ENCODE results near the gene SNX15. TPM values are rescaled to one million over a fixed set of nuclear protein-coding genes. Genes with fewer than 3 reads are reported as not detected.
"Not testable (repeated sequence)": the region's sequence is repeated elsewhere in the genome, so short reads cannot be mapped to it uniquely, and the experiment has no call there.

SNX15 gene, protein sequence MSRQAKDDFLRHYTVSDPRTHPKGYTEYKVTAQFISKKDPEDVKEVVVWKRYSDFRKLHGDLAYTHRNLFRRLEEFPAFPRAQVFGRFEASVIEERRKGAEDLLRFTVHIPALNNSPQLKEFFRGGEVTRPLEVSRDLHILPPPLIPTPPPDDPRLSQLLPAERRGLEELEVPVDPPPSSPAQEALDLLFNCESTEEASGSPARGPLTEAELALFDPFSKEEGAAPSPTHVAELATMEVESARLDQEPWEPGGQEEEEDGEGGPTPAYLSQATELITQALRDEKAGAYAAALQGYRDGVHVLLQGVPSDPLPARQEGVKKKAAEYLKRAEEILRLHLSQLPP
- total RNA-seq: 12.0 TPM

DNA sequence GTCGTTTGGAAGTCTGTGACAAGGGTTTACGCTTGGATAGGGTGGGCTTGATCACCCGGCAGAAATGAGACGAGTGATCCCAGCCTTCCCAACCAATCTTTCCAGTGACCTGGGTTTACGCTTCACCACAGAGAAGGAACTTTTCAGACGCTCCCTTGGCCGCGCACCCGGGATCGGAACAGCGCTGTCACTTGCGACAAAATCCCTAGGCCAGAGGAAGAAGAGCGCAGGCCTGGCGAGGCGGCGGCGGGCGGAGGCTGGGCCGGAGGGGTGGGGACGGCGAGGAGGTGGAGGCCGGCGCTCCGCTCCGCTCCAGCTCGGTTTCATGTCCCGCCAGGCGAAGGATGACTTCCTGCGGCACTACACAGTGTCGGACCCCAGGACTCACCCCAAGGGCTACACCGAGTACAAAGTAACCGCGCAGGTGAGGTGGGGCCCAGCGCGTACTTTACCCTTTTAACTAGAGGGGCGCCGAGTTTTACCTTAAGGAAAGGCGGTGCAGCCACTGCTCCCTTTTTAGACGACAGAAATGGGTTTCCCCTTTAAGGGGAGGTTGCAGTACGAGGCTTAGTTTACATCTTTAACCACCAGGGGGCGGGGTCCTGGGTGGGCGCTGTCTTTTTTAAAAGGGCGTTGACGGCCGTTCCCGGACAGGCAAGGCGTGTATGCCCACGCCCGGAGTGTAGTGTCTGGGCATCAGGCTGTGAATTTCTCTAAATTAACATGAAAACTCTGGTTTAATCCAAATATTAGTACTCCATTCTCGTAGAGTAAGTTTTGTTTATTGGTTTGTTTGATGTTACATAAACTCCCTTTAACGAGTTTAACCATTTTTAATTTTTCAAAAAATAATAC is at the start of gene SNX15:
TSS of gene SNX15 (plus strand) at position 227 of the 855 bp plus-strand sequence. CDS start at position 326, 99 bp downstream.
- Histone ChIP-seq H3K27ac (ENCODE audit: low read depth, low read length) (peak within 1 kb of the TSS; percentile 78), H3K4me1 (ENCODE audit: control insufficient read depth in 3 of 3, insufficient read depth in 3 of 3, low read length in 3 of 3) (peaks cover 5 to 12% (median 11%) of the 10 kb centered on the region in 3 donors), H3K4me3 (ENCODE audit: low read length in 3 of 3) (peak within 1 kb of the TSS; percentile 77 to 86 (median 84)), H3K27me3 (ENCODE audit: control insufficient read depth in 3 of 3, insufficient read depth in 3 of 3, low read length in 3 of 3) (no peaks in the 10 kb centered on the region), H3K9ac (ENCODE audit: low read depth in 1 of 3, low read length in 3 of 3) (peak within 1 kb of the TSS; percentile 84 to 89 (median 87)), H3K36me3 (ENCODE audit: control insufficient read depth in 3 of 3, insufficient read depth in 3 of 3, low read length in 3 of 3) (peaks cover 4 to 12% (median 7%) of the 10 kb centered on the region in 3 donors), H3K9me3 (ENCODE audit: control insufficient read depth in 3 of 3, low read length in 3 of 3) (no peaks in the 10 kb centered on the region)

DNA sequence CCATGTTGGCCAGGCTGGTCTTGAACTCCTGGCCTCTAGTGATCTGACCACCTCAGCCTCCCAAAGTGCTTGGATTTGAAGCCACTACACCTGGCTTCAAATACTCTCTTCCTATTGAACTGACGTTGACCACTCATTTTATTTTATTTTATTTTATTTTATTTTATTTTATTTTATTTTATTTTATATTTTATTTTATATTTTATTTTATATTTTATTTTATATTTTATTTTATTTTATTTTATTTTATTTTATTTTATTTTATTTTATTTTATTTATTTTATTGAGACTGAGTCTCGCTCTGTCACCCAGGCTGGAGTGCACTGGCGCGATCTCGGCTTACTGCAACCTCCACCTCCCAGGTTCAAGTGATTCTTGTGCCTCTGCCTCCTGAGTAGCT is 43.9 kb upstream of the SNX15 start:
- H3K9me3 ChIP-seq (ENCODE audit: control insufficient read depth in 3 of 3, low read length in 3 of 3): not testable (repeated sequence)

GRCh38 chr11:64987998-64988854 is 39.0 kb upstream of the SNX15 start:
- no peak overlapping the region for H3K27ac ChIP-seq (ENCODE audit: low read depth, low read length)
- no peaks in the 10 kb centered on the region for H3K36me3 ChIP-seq (ENCODE audit: control insufficient read depth in 3 of 3, insufficient read depth in 3 of 3, low read length in 3 of 3)
- no peak overlapping the region for H3K4me3 ChIP-seq (ENCODE audit: low read length in 3 of 3)
- H3K9me3 ChIP-seq (ENCODE audit: control insufficient read depth in 3 of 3, low read length in 3 of 3): no peaks in the 10 kb centered on the region
- H3K9ac ChIP-seq (ENCODE audit: low read depth in 1 of 3, low read length in 3 of 3): no peak overlapping the region
- peaks cover 14 to 21% (median 15%) of the 10 kb centered on the region in 3 donors for H3K4me1 ChIP-seq (ENCODE audit: control insufficient read depth in 3 of 3, insufficient read depth in 3 of 3, low read length in 3 of 3)
- no peaks in the 10 kb centered on the region for H3K27me3 ChIP-seq (ENCODE audit: control insufficient read depth in 3 of 3, insufficient read depth in 3 of 3, low read length in 3 of 3)

More for the DNA sequence above, 43.9 kb upstream of the SNX15 start:
- not testable (repeated sequence) for H3K36me3 ChIP-seq (ENCODE audit: control insufficient read depth in 3 of 3, insufficient read depth in 3 of 3, low read length in 3 of 3); H3K9ac ChIP-seq (ENCODE audit: low read depth in 1 of 3, low read length in 3 of 3); H3K4me3 ChIP-seq (ENCODE audit: low read length in 3 of 3); H3K27ac ChIP-seq (ENCODE audit: low read depth, low read length); H3K27me3 ChIP-seq (ENCODE audit: control insufficient read depth in 3 of 3, insufficient read depth in 3 of 3, low read length in 3 of 3); H3K4me1 ChIP-seq (ENCODE audit: control insufficient read depth in 3 of 3, insufficient read depth in 3 of 3, low read length in 3 of 3)

DNA sequence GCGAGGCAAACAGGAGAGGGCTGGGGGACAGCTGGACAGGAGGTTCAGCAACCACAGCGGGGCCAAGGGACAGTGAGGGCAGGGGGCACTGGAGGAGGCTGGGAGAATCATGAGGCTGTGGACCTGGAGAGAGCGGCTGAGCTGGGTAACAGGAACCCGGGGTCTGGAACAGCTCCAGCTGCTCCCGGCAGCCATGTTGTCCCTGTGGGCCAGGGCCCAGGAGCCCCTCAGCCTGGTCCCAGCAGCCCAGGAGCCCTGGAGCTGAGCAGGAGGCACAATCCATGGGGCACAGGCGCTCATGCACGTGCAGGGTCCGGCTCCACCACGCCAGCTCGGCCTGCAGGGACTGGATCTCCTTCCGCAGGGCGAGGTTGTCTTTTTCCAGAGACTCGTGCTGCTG is 37.8 kb upstream of the SNX15 start:
- H3K4me1 ChIP-seq (ENCODE audit: control insufficient read depth in 3 of 3, insufficient read depth in 3 of 3, low read length in 3 of 3): peaks cover 14 to 21% (median 15%) of the 10 kb centered on the region in 3 donors
- no peak overlapping the region for H3K27ac ChIP-seq (ENCODE audit: low read depth, low read length)
- H3K27me3 ChIP-seq (ENCODE audit: control insufficient read depth in 3 of 3, insufficient read depth in 3 of 3, low read length in 3 of 3): no peaks in the 10 kb centered on the region

DNA sequence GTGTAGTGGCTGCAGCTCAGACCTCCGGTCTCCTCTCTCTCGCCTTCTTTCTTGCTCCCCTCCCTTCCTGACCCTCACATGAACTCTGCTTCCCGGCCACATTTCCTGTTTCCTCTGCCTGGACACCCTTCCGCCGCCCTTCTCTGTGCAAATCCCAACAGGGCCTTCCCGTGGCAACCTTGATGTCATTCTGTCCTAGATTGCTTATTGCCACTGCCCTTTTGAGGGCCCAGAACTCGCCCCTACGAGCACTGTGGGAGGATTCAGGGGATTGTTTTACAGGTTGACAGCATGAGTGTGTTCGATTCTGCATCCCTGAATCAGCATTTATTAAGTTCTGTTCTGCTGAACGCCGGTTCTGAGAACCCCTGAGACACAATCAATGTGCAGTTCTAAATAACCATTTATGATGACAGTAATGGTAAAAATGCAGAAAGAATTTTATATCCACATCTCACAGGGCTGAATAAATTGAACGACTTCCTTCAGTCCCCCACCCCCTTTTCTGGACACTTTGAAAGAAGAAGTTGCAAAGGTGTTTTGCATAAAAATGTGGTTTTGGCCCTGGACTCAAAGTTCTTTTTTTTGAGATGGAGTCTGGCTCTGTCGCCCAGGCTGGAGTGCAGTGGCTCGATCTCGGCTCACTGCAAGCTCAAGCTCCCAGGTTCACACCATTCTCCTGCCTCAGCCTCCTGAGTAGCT is 36.9 kb upstream of the SNX15 start:
- Histone ChIP-seq H3K36me3 (ENCODE audit: control insufficient read depth in 3 of 3, insufficient read depth in 3 of 3, low read length in 3 of 3) (peaks cover 0 to 2% (median 0%) of the 10 kb centered on the region in 3 donors), H3K9me3 (ENCODE audit: control insufficient read depth in 3 of 3, low read length in 3 of 3) (no peaks in the 10 kb centered on the region), H3K27me3 (ENCODE audit: control insufficient read depth in 3 of 3, insufficient read depth in 3 of 3, low read length in 3 of 3) (no peaks in the 10 kb centered on the region), H3K4me1 (ENCODE audit: control insufficient read depth in 3 of 3, insufficient read depth in 3 of 3, low read length in 3 of 3) (peaks cover 14 to 25% (median 16%) of the 10 kb centered on the region in 3 donors), H3K4me3 (ENCODE audit: low read length in 3 of 3) (peak overlapping the region; percentile 32 to 66 (median 54)), H3K27ac (ENCODE audit: low read depth, low read length) (no peak overlapping the region), H3K9ac (ENCODE audit: low read depth in 1 of 3, low read length in 3 of 3) (peak overlapping the region in 1 of 3 donors; percentile 57)

More for the DNA sequence above, 37.8 kb upstream of the SNX15 start:
- H3K9me3 ChIP-seq (ENCODE audit: control insufficient read depth in 3 of 3, low read length in 3 of 3): no peaks in the 10 kb centered on the region
- peak overlapping the region in 1 of 3 donors; percentile 40 for H3K9ac ChIP-seq (ENCODE audit: low read depth in 1 of 3, low read length in 3 of 3)
- peaks cover 0 to 2% (median 0%) of the 10 kb centered on the region in 3 donors for H3K36me3 ChIP-seq (ENCODE audit: control insufficient read depth in 3 of 3, insufficient read depth in 3 of 3, low read length in 3 of 3)
- H3K4me3 ChIP-seq (ENCODE audit: low read length in 3 of 3): peak overlapping the region; percentile 23 to 54 (median 32)

- Histone ChIP-seq H3K9ac (ENCODE audit: low read depth in 1 of 3, low read length in 3 of 3) (no peak overlapping the region), H3K36me3 (ENCODE audit: control insufficient read depth in 3 of 3, insufficient read depth in 3 of 3, low read length in 3 of 3) (peaks cover 0 to 2% (median 0%) of the 10 kb centered on the region in 3 donors), H3K9me3 (ENCODE audit: control insufficient read depth in 3 of 3, low read length in 3 of 3) (no peaks in the 10 kb centered on the region), H3K4me3 (ENCODE audit: low read length in 3 of 3) (no peak overlapping the region), H3K27me3 (ENCODE audit: control insufficient read depth in 3 of 3, insufficient read depth in 3 of 3, low read length in 3 of 3) (no peaks in the 10 kb centered on the region), H3K4me1 (ENCODE audit: control insufficient read depth in 3 of 3, insufficient read depth in 3 of 3, low read length in 3 of 3) (peaks cover 22 to 30% (median 23%) of the 10 kb centered on the region in 3 donors), H3K27ac (ENCODE audit: low read depth, low read length) (no peak overlapping the region)
Observed at GRCh38 chr11:64994318-64994717, 32.9 kb upstream of the SNX15 start.

DNA sequence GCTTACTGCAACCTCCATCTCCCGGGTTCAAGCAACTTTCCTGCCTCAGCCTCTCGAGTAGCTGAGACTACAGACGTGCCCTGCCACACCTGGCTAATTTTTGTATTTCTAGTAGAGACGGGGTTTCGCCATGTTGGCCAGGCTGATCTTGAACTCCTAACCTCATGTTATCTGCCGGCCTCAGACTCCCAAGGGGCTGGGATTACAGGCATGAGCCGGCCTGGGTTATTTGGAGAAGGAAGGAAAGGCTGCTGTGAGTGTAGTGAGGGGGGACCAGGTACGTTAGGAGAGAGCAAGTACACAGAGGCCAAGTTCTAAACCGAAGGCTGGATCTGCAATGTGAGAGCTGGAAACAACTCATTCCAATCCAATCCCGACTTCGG is 30.9 kb upstream of the SNX15 start:
- H3K4me1 ChIP-seq (ENCODE audit: control insufficient read depth in 3 of 3, insufficient read depth in 3 of 3, low read length in 3 of 3): peaks cover 11 to 19% (median 15%) of the 10 kb centered on the region in 3 donors
- H3K4me3 ChIP-seq (ENCODE audit: low read length in 3 of 3): peak overlapping the region; percentile 82 to 86 (median 85)
- H3K27me3 ChIP-seq (ENCODE audit: control insufficient read depth in 3 of 3, insufficient read depth in 3 of 3, low read length in 3 of 3): no peaks in the 10 kb centered on the region
- peak overlapping the region; percentile 68 for H3K27ac ChIP-seq (ENCODE audit: low read depth, low read length)
- H3K36me3 ChIP-seq (ENCODE audit: control insufficient read depth in 3 of 3, insufficient read depth in 3 of 3, low read length in 3 of 3): peaks cover 0 to 2% (median 0%) of the 10 kb centered on the region in 3 donors
- H3K9me3 ChIP-seq (ENCODE audit: control insufficient read depth in 3 of 3, low read length in 3 of 3): no peaks in the 10 kb centered on the region
- peak overlapping the region; percentile 78 to 84 (median 80) for H3K9ac ChIP-seq (ENCODE audit: low read depth in 1 of 3, low read length in 3 of 3)

- H3K9ac ChIP-seq (ENCODE audit: low read depth in 1 of 3, low read length in 3 of 3): peak within 1 kb of the TSS; percentile 78 to 84 (median 80)
Observed at GRCh38 chr11:64996710-64997380, 30.4 kb upstream of the SNX15 start, which contains the start of gene BATF2. Gene BATF2 (minus strand): TSS chr11:64996971. CDS start chr11:64996914, 57 bp downstream.

More at GRCh38 chr11:64996710-64997380, 30.4 kb upstream of the SNX15 start, which contains the start of gene BATF2:
- Histone ChIP-seq H3K36me3 (ENCODE audit: control insufficient read depth in 3 of 3, insufficient read depth in 3 of 3, low read length in 3 of 3) (peaks cover 0 to 2% (median 0%) of the 10 kb centered on the region in 3 donors), H3K4me1 (ENCODE audit: control insufficient read depth in 3 of 3, insufficient read depth in 3 of 3, low read length in 3 of 3) (peaks cover 11 to 19% (median 15%) of the 10 kb centered on the region in 3 donors), H3K4me3 (ENCODE audit: low read length in 3 of 3) (peak within 1 kb of the TSS; percentile 82 to 86 (median 85)), H3K9me3 (ENCODE audit: control insufficient read depth in 3 of 3, low read length in 3 of 3) (no peaks in the 10 kb centered on the region), H3K27me3 (ENCODE audit: control insufficient read depth in 3 of 3, insufficient read depth in 3 of 3, low read length in 3 of 3) (no peaks in the 10 kb centered on the region), H3K27ac (ENCODE audit: low read depth, low read length) (peak within 1 kb of the TSS; percentile 68)
